Amniotic stem cell (primary cell): ENCODE measurements around the gene TPPP.
"Not testable (repeated sequence)": the region's sequence is repeated elsewhere in the genome, so short reads cannot be mapped to it uniquely, and the experiment has no call there.

Source experiments
- DNase-seq: peaks from one replicate; lab custom pipeline; 2025; lab: John Stamatoyannopoulos, UW

TPPP gene

GRCh38 chr5:693271-694041 lies at the start of gene TPPP:
Gene TPPP, minus strand, starts transcription at chr5:693352. Its CDS starts 15,292 bp downstream, at chr5:678060.
- not testable (repeated sequence) for DNase-seq

- DNase-seq, result not testable (repeated sequence)
Observed at GRCh38 chr5:742276-742675, 49.1 kb upstream of the TPPP start.

DNA sequence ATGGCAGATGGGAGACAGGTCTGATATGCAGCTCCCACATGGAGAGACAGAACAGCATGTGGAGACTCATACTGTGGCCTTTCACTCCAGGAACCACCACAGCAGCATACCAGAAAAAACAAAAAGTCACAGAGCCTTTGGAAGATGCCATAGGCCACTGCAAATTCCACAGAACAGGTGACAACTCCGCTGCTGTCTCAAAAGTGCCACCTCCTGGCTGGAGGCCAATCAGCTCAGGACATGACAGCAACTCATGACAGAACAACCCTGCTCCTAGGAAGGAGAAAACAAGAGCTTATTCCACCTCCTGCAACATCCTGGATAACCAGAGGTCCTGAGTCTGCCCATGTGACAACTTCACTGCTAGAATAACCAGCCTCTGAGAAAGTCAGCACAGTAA lies 41.0 kb upstream of the TPPP start:
- DNase-seq, result not testable (repeated sequence)

GRCh38 chr5:732754-733454 lies 39.8 kb upstream of the TPPP start:
- DNase-seq, result not testable (repeated sequence)

- DNase-seq, result not testable (repeated sequence)
Observed at GRCh38 chr5:729225-729624, 36.1 kb upstream of the TPPP start.

DNA sequence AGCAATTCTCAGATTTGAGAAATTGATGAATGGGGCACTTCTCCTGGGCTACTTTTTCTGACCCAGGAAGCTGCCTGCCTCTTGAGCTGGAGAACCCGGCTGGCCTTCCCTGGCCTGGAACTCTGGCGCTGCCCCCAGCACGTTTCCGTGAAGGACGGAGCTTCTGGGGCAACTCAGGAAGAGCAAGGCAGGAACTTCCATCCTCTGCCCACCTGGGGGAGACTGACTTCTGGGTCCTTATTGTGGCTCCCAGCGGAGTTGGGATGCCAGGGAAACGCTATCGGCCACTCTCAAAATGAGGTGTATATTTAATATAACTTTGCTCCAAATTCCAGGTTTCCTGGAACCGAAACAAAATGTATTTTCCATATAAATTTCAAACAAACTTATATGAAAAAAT lies 33.9 kb upstream of the TPPP start:
- not testable (repeated sequence) for DNase-seq

DNA sequence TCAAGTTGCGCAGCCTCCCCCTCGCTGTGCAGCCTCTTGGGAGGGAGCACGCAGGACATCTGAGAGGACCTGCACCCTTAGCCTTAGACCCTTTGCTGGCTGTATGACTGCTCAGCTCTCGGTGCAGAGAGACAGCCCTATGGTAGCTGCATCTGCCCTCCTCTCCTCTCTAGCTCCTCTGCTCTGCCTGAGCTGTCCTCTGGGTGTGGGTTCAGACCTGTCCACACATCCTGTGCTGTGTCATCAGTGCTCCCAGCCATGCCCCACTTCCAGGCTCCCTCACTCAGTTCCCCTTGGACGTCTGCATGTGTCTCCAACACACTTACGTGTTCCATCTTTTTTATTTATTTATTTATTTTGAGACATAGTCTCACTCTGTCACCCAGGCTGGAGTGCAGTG lies 30.7 kb upstream of the TPPP start:
- DNase-seq, result not testable (repeated sequence)

DNA sequence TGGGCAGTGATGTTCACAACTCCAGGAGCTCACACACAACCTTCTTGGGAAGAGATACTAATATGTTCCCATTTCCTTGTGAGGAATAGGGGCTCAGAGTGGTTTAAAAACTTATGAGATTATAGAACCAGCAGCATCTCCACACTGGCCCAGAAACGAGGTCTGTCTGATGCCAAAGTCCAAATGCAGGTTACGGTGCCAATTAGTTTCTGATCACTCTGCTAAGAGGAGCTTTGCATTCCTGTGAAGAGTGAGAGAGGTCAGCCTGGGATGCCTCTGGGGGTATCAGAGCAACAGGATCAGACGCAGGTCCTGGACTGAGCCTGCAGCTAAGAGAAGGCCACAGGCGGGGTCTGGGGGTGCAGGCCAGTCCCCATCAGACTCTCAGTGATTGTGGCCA lies 30.2 kb upstream of the TPPP start:
- DNase-seq, result not testable (repeated sequence)

GRCh38 chr5:719379-719778 lies 26.2 kb upstream of the TPPP start:
- not testable (repeated sequence) for DNase-seq

GRCh38 chr5:717143-717542 lies 24.0 kb upstream of the TPPP start:
- DNase-seq, result no peak

DNA sequence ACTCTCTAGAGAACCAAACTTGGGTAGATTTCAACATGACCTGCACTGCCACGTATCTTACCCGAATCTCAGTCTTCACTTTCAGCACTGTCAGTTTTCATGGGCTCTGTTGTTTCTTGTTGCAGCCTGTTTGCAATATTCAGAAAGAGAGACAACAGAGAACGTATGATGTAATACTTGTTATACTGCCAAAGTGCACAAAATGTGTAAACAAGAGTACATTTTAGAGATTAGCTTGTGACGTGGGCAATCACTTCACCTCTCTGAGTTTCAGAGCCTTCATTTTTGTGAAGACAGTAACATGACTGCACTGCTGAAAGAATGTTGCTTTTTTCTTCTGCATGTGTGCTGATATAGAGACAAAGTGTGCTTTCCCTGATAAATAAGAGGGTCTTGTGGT lies 23.6 kb upstream of the TPPP start:
- DNase-seq, result not testable (repeated sequence)

GRCh38 chr5:715636-716035 lies 22.5 kb upstream of the TPPP start:
- not testable (repeated sequence) for DNase-seq

DNA sequence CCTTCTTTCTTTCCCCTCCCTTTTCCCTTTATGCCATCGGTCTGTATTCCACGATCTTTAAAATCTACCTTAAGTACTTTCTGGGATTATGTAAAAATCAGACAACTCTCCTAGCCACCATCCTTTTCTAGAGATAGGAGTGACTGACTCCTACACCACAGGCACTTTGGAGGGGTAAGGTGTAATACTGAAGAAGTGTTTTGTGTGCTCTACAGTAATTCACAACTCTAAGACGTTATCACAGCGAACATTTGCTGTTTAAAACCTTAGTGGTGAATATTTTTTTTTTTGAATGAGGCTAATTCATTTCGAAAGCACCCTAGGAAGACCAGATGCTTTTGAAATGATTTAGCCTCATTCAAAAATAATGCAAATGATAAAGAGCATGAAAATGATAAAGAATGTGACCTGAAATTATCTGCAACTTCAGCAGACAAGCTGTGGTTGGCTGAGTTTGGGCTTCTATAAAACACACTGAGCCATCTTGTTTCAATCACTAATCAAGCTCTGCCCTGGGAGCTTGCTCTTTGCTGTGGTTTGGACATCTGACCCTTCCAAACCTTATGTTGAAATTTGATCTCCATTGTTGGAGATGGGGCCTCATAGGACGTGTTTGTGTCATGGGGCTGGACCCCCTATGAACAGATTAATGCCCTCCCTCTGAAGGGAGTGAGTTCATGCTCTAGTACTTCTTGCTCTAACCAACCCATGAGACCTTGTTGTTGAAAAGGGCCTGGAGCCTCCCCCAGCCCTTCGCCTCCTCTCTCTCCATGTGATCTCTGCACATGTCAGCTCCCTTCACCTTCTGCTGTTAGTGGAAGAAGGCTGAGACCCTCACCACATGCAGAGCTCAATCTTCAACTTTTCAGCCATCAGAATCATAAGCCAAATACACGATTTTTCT lies 21.3 kb upstream of the TPPP start:
- DNase-seq, result not testable (repeated sequence)

DNA sequence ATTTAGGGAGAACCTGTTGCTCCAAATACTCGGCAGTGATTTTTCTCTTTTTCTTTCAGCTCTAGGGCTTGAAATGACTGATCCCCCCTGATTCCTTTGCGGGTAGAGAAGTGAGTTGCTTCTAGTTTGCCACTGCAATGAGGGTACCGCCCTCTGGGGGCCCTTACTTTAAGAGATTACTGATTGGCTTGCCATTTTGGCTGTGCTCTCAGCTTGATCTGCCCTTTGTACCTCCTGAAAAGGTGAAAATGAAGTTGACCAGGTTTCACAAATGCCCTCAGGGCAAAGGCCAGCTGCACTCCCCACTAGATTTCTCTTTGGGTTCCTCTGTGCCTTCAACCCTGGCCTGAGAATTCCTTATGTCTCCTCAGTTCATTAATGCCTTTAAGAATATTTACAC lies 20.5 kb upstream of the TPPP start:
- DNase-seq, result not testable (repeated sequence)

DNA sequence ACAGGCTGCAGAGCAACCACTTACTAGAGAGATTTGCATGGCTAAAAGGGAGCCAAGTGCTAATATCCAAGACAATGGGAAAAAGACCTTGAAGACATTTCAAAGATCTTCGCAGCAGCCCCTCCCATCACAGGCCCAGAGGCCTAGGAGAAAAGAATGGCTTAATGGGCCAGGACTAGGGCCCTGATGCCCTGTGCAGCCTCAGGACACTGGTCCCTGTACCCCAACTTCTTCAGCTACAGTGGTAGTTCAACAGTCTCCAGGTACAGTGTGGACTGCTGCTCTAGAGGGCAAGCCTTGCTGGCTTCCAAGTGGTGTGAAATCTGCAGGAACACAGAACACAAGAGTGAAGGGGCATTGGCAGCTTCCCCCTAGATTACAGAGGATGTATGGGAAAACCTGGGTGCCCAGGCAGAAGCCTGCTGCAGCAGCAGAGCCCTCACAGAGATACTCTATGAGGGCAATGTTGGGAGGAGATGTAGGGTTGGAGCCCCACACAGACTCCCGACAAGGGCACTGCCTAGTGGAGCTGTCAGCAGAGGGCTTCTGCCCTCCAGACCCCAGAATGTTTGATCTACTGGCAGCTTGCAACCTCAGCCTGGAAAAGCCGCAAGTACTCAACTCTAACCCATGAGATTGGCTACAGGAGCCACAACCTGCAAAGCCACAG lies 15.8 kb upstream of the TPPP start:
- not testable (repeated sequence) for DNase-seq

- not testable (repeated sequence) for DNase-seq
Observed at GRCh38 chr5:708374-708773, 15.2 kb upstream of the TPPP start.

DNA sequence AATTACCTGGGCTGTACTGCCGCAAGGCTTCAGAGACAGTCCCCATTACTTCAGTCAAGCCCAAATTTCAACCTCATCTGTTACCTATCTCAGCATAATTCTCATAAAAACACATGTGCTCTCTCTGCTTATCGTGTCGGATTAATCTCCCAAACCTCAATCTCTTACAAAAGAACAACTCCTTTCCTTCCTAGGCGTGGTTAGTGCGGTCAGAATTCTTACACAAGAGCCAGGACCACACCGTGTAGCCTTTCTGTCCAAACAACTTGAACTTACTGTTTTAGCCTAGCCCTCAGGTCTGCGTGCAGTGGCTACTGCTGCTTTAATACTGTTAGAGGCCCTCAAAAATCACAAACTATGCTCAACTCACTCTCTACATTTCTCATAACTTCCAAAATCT lies 13.0 kb upstream of the TPPP start:
- DNase-seq, result not testable (repeated sequence)

- not testable (repeated sequence) for DNase-seq
Observed at GRCh38 chr5:696753-697702, 3.9 kb upstream of the TPPP start.

DNA sequence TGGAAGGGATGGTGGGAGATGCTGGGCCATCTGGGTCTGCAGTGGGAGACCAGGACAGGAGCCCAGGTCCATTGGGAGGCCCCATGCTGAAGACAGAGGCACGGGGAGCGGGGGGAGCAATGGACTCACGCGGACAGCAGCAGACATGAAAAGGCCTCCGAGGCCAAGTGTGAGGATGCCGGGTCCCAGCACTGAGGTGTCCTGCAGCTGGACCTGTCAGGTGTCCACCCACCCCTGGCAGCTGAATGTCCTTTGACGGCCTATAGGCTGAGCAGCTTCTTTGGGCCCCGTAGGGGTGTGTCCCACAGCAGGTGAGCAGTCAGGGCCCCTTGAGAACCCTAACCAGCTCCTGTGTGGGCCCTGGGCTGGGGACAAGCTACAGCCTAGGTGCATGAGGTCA lies 3.0 kb upstream of the TPPP start:
- not testable (repeated sequence) for DNase-seq

- DNase-seq, result not testable (repeated sequence)
Observed at GRCh38 chr5:695475-695874, 2.3 kb upstream of the TPPP start.
